Measurements from ENCODE around the gene LACC1.

Gene LACC1

DNA sequence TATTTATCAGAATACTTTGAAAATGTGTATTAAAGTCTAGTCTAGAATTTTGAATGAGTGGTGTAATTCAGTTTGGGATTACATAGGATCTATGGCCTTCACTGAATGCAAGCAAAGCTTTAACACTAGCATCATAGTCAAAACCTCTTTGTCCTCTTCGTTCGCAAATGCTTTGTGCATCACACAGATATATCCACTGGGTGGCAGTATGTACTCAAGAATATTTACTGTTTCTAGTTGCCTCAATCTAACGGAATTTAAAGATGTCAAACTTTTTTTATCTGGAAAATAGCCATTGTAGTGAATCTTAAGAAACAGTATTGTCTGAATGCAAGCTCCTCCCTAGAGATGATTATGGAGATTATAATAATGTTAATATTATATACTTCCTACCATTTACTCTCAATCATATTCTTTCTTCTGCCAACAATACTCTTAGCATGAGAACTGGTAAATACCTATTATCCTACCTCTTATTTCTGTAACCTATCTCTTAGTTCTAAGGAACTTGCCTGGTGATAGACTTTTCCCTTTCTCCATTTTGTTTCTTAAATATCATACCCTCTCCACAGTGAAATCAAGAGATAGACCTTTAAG is 25.8 kb downstream of the LACC1 start:
- TF ChIP-seq FOXP2 (optimal IDR thresholded peaks at IDR 0.05; ENCODE audit: control extremely low read depth, extremely low read length, insufficient read depth) = no peak
- TF ChIP-seq POLR2AphosphoS5 (IDR thresholded peaks at IDR 0.05; ENCODE audit: borderline replicate concordance, low read depth, low read length) = no peak
- no peak overlapping the region for H3K27ac ChIP-seq
- peak; percentile 53 for DNase-seq (ENCODE audit: low read depth, low spot score)

DNA sequence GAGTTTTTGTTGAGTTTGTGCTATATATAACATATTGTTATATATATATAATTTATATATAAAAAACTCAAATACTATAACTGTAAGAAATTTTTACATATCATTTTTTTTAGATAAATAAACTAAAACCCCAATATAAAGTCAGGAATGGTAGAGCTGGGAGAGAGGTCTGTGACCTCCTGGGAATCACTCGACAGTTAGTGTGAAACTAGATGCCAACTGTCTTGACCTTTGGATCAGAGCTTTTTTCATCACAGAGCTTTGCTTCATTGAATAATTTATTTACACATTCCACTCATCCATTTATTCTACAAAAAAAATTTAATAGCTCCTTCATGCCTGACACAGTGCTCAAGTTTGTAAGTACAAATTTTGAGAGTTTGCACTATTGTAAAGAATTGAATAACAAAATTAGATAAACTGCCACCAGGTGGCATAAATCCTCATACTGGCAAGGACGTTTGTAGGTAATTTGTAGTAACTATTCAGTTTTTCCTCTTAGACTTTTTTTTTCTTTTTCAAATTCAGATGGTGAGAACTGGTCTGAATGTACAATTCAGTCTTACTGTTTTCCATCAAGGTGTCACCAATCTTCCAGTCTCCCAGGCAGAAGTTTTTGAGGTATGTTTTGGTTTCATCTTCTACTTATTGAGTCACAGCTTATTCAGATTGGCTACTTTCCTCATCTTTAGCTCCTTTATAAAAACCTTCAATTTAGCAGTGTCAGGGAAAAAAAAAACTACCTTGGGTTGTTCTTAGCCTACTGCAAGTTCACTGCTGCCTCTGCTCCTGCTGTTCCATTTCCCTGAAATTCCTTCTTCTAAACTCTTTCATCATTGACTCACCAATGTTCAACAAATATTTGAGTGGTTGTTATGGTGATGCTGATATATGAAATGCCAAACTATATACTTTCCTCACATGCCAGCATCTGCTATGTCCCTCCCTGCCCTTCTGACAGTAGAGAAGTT is 28.7 kb downstream of the LACC1 start:
- Histone ChIP-seq H3K27ac (no peak overlapping the region), H3K36me3 (ENCODE audit: insufficient read depth, low read length) (no peaks in the 10 kb centered on the region), H3K9ac (ENCODE audit: insufficient read length) (no peak overlapping the region), H3K9me3 (ENCODE audit: low read depth, low read length) (no peaks in the 10 kb centered on the region), H3K4me3 (no peak overlapping the region)
- TF ChIP-seq EZH2 (IDR thresholded peaks at IDR 0.05) (no peak), POLR2AphosphoS5 (IDR thresholded peaks at IDR 0.05; ENCODE audit: borderline replicate concordance, low read depth, low read length) (no peak), FOXP2 (optimal IDR thresholded peaks at IDR 0.05; ENCODE audit: control extremely low read depth, extremely low read length, insufficient read depth) (no peak)
- no peak for DNase-seq (ENCODE audit: low read depth, low spot score)

More for the DNA sequence above, 25.8 kb downstream of the LACC1 start:
- no peaks in the 10 kb centered on the region for H3K36me3 ChIP-seq (ENCODE audit: insufficient read depth, low read length)
- no peaks in the 10 kb centered on the region for H3K9me3 ChIP-seq (ENCODE audit: low read depth, low read length)
- H3K4me3 ChIP-seq = no peak overlapping the region
- H3K9ac ChIP-seq (ENCODE audit: insufficient read length) = no peak overlapping the region

DNA sequence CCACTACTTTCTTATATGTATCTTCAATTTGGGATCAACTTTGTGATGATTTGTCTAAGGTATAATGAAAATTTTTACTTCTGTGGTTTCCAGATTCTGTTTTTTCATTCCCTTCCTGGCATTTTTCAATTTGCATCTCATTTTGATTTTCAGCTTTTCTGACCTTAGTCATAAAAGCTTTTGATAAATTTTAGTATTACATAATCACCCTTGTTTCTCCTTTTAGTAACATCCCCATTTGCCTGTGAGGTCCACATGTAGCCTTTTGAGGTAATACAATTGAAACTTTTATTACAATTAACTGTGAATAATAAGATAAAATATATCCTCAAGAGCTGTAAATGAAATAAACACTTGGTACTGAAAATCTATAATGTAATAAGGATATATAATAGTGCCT is 31.2 kb downstream of the LACC1 start:
- H3K9ac ChIP-seq (ENCODE audit: insufficient read length) = no peak overlapping the region
- H3K27ac ChIP-seq = no peak overlapping the region
- H3K9me3 ChIP-seq (ENCODE audit: low read depth, low read length) = no peaks in the 10 kb centered on the region
- no peak for TF ChIP-seq EZH2 (IDR thresholded peaks at IDR 0.05)
- no peak for TF ChIP-seq FOXP2 (optimal IDR thresholded peaks at IDR 0.05; ENCODE audit: control extremely low read depth, extremely low read length, insufficient read depth)
- TF ChIP-seq POLR2AphosphoS5 (IDR thresholded peaks at IDR 0.05; ENCODE audit: borderline replicate concordance, low read depth, low read length) = no peak
- no peak overlapping the region for H3K4me3 ChIP-seq
- no peak for DNase-seq (ENCODE audit: low read depth, low spot score)
- no peaks in the 10 kb centered on the region for H3K36me3 ChIP-seq (ENCODE audit: insufficient read depth, low read length)

DNA sequence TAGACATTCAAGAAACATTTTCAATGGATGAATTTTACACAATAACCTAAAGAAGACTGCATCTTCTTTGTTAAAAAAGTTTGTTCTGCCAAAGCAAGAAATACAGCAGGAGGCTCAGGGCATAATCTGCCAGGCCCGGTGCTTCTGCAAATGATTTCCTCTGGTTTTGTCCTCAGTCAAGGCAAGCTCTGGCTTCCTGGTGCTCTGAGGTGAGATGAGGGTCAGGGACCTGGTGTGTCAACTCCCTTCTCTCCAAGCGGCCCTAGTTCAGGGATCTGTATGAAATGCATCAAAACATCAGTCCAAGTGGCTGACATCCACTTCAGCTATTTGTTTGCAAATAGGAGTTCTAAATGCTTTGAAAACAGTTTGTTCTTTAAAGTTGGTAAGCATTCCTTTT is 31.6 kb downstream of the LACC1 start:
- Histone ChIP-seq H3K36me3 (ENCODE audit: insufficient read depth, low read length) (no peaks in the 10 kb centered on the region), H3K9ac (ENCODE audit: insufficient read length) (no peak overlapping the region), H3K9me3 (ENCODE audit: low read depth, low read length) (no peaks in the 10 kb centered on the region), H3K4me3 (no peak overlapping the region), H3K27ac (no peak overlapping the region)
- no peak for DNase-seq (ENCODE audit: low read depth, low spot score)
- TF ChIP-seq FOXP2 (optimal IDR thresholded peaks at IDR 0.05; ENCODE audit: control extremely low read depth, extremely low read length, insufficient read depth) (no peak), POLR2AphosphoS5 (IDR thresholded peaks at IDR 0.05; ENCODE audit: borderline replicate concordance, low read depth, low read length) (no peak), EZH2 (IDR thresholded peaks at IDR 0.05) (no peak)

DNA sequence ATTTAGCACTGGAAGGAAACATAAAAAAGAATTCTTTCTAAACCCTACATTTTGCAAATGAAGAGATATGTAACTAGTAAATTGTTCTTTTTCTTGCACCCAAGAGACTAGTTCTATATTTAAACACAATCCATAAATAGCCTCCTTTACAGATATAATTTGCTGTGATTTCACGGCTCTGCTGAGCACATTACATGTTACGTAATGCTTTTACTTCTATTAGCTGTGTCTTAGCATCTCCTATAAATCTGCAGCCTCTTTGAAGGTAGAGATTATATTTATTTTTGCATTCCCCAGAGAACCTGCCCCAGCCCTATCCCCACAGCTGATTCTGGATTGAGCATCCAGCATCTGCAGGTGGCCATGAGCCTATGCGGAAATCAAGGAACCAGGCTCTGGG is 32.2 kb downstream of the LACC1 start:
- no peak overlapping the region for H3K27ac ChIP-seq
- peak; percentile 32 for DNase-seq (ENCODE audit: low read depth, low spot score)
- no peak overlapping the region for H3K9ac ChIP-seq (ENCODE audit: insufficient read length)
- no peaks in the 10 kb centered on the region for H3K9me3 ChIP-seq (ENCODE audit: low read depth, low read length)
- H3K36me3 ChIP-seq (ENCODE audit: insufficient read depth, low read length) = no peaks in the 10 kb centered on the region
- no peak for TF ChIP-seq POLR2AphosphoS5 (IDR thresholded peaks at IDR 0.05; ENCODE audit: borderline replicate concordance, low read depth, low read length)
- TF ChIP-seq FOXP2 (optimal IDR thresholded peaks at IDR 0.05; ENCODE audit: control extremely low read depth, extremely low read length, insufficient read depth) = no peak
- TF ChIP-seq EZH2 (IDR thresholded peaks at IDR 0.05) = no peak
- no peak overlapping the region for H3K4me3 ChIP-seq

DNA sequence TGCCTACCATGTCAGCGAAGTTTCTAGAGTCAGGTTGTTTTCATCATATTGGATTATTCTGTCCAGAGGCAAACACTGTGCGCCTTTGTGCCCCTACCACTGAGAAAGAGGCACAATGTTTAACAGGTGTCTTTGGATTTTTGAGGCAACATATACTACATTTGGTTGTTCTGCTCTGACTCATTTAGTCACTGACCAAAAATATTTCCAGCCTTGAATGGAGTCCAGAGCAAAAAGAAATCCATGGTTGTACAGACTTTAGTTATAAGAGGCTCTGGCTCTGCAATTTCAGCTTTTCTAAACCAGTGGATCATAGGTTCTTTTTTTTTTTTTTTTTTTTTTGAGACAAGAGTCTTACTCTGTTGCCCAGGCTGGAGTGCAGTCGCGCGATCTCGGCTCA is 35.7 kb downstream of the LACC1 start:
- H3K27ac ChIP-seq = no peak overlapping the region
- TF ChIP-seq POLR2AphosphoS5 (IDR thresholded peaks at IDR 0.05; ENCODE audit: borderline replicate concordance, low read depth, low read length) (no peak), FOXP2 (optimal IDR thresholded peaks at IDR 0.05; ENCODE audit: control extremely low read depth, extremely low read length, insufficient read depth) (no peak), EZH2 (IDR thresholded peaks at IDR 0.05) (no peak)
- H3K36me3 ChIP-seq (ENCODE audit: insufficient read depth, low read length) = no peaks in the 10 kb centered on the region
- no peak for DNase-seq (ENCODE audit: low read depth, low spot score)
- no peak overlapping the region for H3K4me3 ChIP-seq
- H3K9me3 ChIP-seq (ENCODE audit: low read depth, low read length) = no peaks in the 10 kb centered on the region
- H3K9ac ChIP-seq (ENCODE audit: insufficient read length) = no peak overlapping the region

DNA sequence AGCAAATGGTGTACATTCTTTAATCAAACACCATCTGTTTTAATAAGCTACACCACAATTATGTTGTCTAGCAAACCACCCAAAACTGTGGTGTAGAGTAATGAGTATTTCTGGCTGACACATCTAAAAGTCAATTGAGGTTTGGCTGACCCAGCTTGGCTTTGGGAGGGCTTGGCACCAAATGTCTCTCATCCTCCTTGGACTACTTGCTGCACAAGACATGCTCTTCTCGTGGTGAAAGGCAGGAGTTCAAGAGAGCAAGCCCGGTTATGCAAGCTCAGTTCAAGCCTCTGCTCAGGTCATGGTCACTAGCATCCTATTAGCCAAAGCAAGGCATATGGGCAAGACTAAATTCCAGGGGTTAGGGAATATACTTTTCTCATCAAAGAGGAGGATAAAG is 37.1 kb downstream of the LACC1 start:
- H3K9me3 ChIP-seq (ENCODE audit: low read depth, low read length) = no peaks in the 10 kb centered on the region
- H3K36me3 ChIP-seq (ENCODE audit: insufficient read depth, low read length) = no peaks in the 10 kb centered on the region
- H3K4me3 ChIP-seq = no peak overlapping the region
- H3K9ac ChIP-seq (ENCODE audit: insufficient read length) = no peak overlapping the region
- DNase-seq (ENCODE audit: low read depth, low spot score) = no peak
- H3K27ac ChIP-seq = no peak overlapping the region
- TF ChIP-seq EZH2 (IDR thresholded peaks at IDR 0.05) = no peak
- TF ChIP-seq FOXP2 (optimal IDR thresholded peaks at IDR 0.05; ENCODE audit: control extremely low read depth, extremely low read length, insufficient read depth) = no peak
- no peak for TF ChIP-seq POLR2AphosphoS5 (IDR thresholded peaks at IDR 0.05; ENCODE audit: borderline replicate concordance, low read depth, low read length)

DNA sequence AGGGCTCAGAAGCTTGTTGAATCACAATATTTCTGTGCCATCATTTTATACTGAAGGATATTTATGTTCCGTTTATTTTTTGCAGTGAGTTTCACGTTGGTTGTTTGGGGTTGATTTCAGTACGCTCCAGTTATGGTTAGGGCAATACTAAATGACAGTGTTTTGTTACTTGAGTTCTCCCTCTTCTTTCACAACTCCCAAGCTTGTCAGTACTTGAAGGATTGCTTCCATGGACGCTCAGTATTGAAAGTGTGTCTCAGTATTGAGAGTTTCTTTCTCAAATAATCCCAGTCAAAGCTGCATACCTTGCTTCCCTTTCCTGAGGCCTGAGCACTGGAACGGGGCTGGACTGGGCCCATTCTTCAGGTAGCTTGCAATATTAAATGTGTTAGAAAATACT is 38.9 kb downstream of the LACC1 start:
- no peak overlapping the region for H3K4me3 ChIP-seq
- no peak for DNase-seq (ENCODE audit: low read depth, low spot score)
- no peaks in the 10 kb centered on the region for H3K36me3 ChIP-seq (ENCODE audit: insufficient read depth, low read length)
- H3K27ac ChIP-seq = no peak overlapping the region
- H3K9me3 ChIP-seq (ENCODE audit: low read depth, low read length) = no peaks in the 10 kb centered on the region
- no peak overlapping the region for H3K9ac ChIP-seq (ENCODE audit: insufficient read length)
- TF ChIP-seq POLR2AphosphoS5 (IDR thresholded peaks at IDR 0.05; ENCODE audit: borderline replicate concordance, low read depth, low read length) = no peak
- no peak for TF ChIP-seq EZH2 (IDR thresholded peaks at IDR 0.05)
- TF ChIP-seq FOXP2 (optimal IDR thresholded peaks at IDR 0.05; ENCODE audit: control extremely low read depth, extremely low read length, insufficient read depth) = no peak

All from SK-N-MC (cell line).